ENCODE measurements around the gene ZCCHC17.

GRCh38 chr1:31324093-31324492, 27.3 kb downstream of the ZCCHC17 start:
- no peak for TF ChIP-seq CTCF (conservative IDR thresholded peaks at IDR 0.05; ENCODE audit: low read depth, low read length)
- TF ChIP-seq EZH2 (IDR thresholded peaks at IDR 0.05; ENCODE audit: low read length, unreplicated experiment): no peak
- TF ChIP-seq EZH2phosphoT487 (IDR thresholded peaks at IDR 0.05; ENCODE audit: borderline replicate concordance, low read length): no peak

Data from PC-3 (cell line).